Erythroblast (primary cell): ENCODE measurements around the gene FBXL13.

Source experiments
- GATA1 ChIP-seq: IDR thresholded peaks from 2 replicates; pipeline ENCODE4 v1.6.1; 2011; ENCODE audit warnings: low read depth, mild to moderate bottlenecking, control low read depth, low read length, moderate library complexity
- POLR2A ChIP-seq: IDR thresholded peaks from 2 replicates; pipeline ENCODE4 v1.6.1; 2011; ENCODE audit warnings: mild to moderate bottlenecking, low read length

- TF ChIP-seq POLR2A (no peak), GATA1 (no peak)
These were observed 8.9 kb downstream of the FBXL13 start for GRCh38 chr7:103065667-103066066.
